ENCODE data around the gene DIAPH3. TPM values are rescaled to one million over a fixed set of nuclear protein-coding genes. Genes with fewer than 3 reads are reported as not detected.

The DIAPH3 gene
- total RNA-seq, 1 experiment from 2014 or later, result 33.9 TPM

- H3K27ac ChIP-seq, result no peak overlapping the region
- H3K4me1 ChIP-seq (replicated peaks), result no peaks in the 10 kb centered on the region
- H3K27me3 ChIP-seq (replicated peaks), result no peaks in the 10 kb centered on the region
- no peak for DNase-seq (ENCODE audit: low read depth in 1 of 2, low spot score in 2 of 2)
- H3K4me3 ChIP-seq, result no peak overlapping the region
- no peaks in the 10 kb centered on the region for H3K36me3 ChIP-seq
- H3K9me3 ChIP-seq (replicated peaks), result no peaks in the 10 kb centered on the region
Observed at GRCh38 chr13:59730026-59730425, 433.7 kb downstream of the DIAPH3 start.

GRCh38 chr13:59728896-59729545 is 434.7 kb downstream of the DIAPH3 start:
- H3K36me3 ChIP-seq, result no peaks in the 10 kb centered on the region
- H3K9me3 ChIP-seq (replicated peaks), result no peaks in the 10 kb centered on the region
- H3K4me1 ChIP-seq (replicated peaks), result no peaks in the 10 kb centered on the region
- H3K27ac ChIP-seq, result no peak overlapping the region
- H3K4me3 ChIP-seq, result no peak overlapping the region
- no peaks in the 10 kb centered on the region for H3K27me3 ChIP-seq (replicated peaks)
- DNase-seq (ENCODE audit: low read depth in 1 of 2, low spot score in 2 of 2), result no peak

- H3K4me3 ChIP-seq, result no peak overlapping the region
- H3K9me3 ChIP-seq (replicated peaks), result no peaks in the 10 kb centered on the region
- no peaks in the 10 kb centered on the region for H3K36me3 ChIP-seq
- H3K27me3 ChIP-seq (replicated peaks), result no peaks in the 10 kb centered on the region
- no peaks in the 10 kb centered on the region; the same call in 1 of the 2 replicates for H3K4me1 ChIP-seq (replicated peaks)
- no peak overlapping the region for H3K27ac ChIP-seq
- DNase-seq (ENCODE audit: low read depth in 1 of 2, low spot score in 2 of 2), result no peak
Observed at GRCh38 chr13:59721926-59722910, 441.5 kb downstream of the DIAPH3 start.

GRCh38 chr13:59715611-59716010 is 448.1 kb downstream of the DIAPH3 start:
- no peak overlapping the region for H3K27ac ChIP-seq
- no peaks in the 10 kb centered on the region for H3K27me3 ChIP-seq (replicated peaks)
- no peaks in the 10 kb centered on the region; the same call in 1 of the 2 replicates for H3K4me1 ChIP-seq (replicated peaks)
- H3K36me3 ChIP-seq, result no peaks in the 10 kb centered on the region
- H3K9me3 ChIP-seq (replicated peaks), result no peaks in the 10 kb centered on the region
- no peak for DNase-seq (ENCODE audit: low read depth in 1 of 2, low spot score in 2 of 2)
- no peak overlapping the region for H3K4me3 ChIP-seq

- H3K4me3 ChIP-seq, result no peak overlapping the region
- H3K27me3 ChIP-seq (replicated peaks), result no peaks in the 10 kb centered on the region
- H3K4me1 ChIP-seq (replicated peaks), result no peaks in the 10 kb centered on the region
- H3K27ac ChIP-seq, result no peak overlapping the region
- no peaks in the 10 kb centered on the region for H3K9me3 ChIP-seq (replicated peaks)
- no peaks in the 10 kb centered on the region for H3K36me3 ChIP-seq
- no peak for DNase-seq (ENCODE audit: low read depth in 1 of 2, low spot score in 2 of 2)
Observed at GRCh38 chr13:59710996-59711701, 452.6 kb downstream of the DIAPH3 start.

- no peak for DNase-seq (ENCODE audit: low read depth in 1 of 2, low spot score in 2 of 2)
- no peaks in the 10 kb centered on the region for H3K36me3 ChIP-seq
- H3K4me3 ChIP-seq, result no peak overlapping the region
- no peaks in the 10 kb centered on the region for H3K27me3 ChIP-seq (replicated peaks)
- H3K27ac ChIP-seq, result no peak overlapping the region
- no peaks in the 10 kb centered on the region for H3K9me3 ChIP-seq (replicated peaks)
- no peaks in the 10 kb centered on the region for H3K4me1 ChIP-seq (replicated peaks)
Observed at GRCh38 chr13:59710416-59710815, 453.3 kb downstream of the DIAPH3 start.

- no peak for DNase-seq (ENCODE audit: low read depth in 1 of 2, low spot score in 2 of 2)
- Histone ChIP-seq H3K27ac (no peak overlapping the region), H3K4me1 (replicated peaks) (no peaks in the 10 kb centered on the region), H3K36me3 (no peaks in the 10 kb centered on the region), H3K4me3 (no peak overlapping the region), H3K9me3 (replicated peaks) (no peaks in the 10 kb centered on the region), H3K27me3 (replicated peaks) (no peaks in the 10 kb centered on the region)
Observed at GRCh38 chr13:59706101-59706976, 457.4 kb downstream of the DIAPH3 start.

- H3K4me1 ChIP-seq (replicated peaks), result no peaks in the 10 kb centered on the region
- H3K27me3 ChIP-seq (replicated peaks), result no peaks in the 10 kb centered on the region
- no peak for DNase-seq (ENCODE audit: low read depth in 1 of 2, low spot score in 2 of 2)
- H3K36me3 ChIP-seq, result no peaks in the 10 kb centered on the region
- H3K27ac ChIP-seq, result no peak overlapping the region
- H3K9me3 ChIP-seq (replicated peaks), result no peaks in the 10 kb centered on the region
- no peak overlapping the region for H3K4me3 ChIP-seq
Observed at GRCh38 chr13:59702269-59702668, 461.5 kb downstream of the DIAPH3 start.

- Histone ChIP-seq H3K27ac (no peak overlapping the region), H3K27me3 (replicated peaks) (no peaks in the 10 kb centered on the region), H3K36me3 (no peaks in the 10 kb centered on the region), H3K9me3 (replicated peaks) (no peaks in the 10 kb centered on the region), H3K4me3 (no peak overlapping the region), H3K4me1 (replicated peaks) (no peaks in the 10 kb centered on the region)
- no peak for DNase-seq (ENCODE audit: low read depth in 1 of 2, low spot score in 2 of 2)
Observed at GRCh38 chr13:59701261-59701660, 462.5 kb downstream of the DIAPH3 start.

GRCh38 chr13:59700281-59700680 is 463.4 kb downstream of the DIAPH3 start:
- DNase-seq (ENCODE audit: low read depth in 1 of 2, low spot score in 2 of 2), result no peak
- no peaks in the 10 kb centered on the region for H3K4me1 ChIP-seq (replicated peaks)
- H3K36me3 ChIP-seq, result no peaks in the 10 kb centered on the region
- no peaks in the 10 kb centered on the region for H3K27me3 ChIP-seq (replicated peaks)
- H3K9me3 ChIP-seq (replicated peaks), result no peaks in the 10 kb centered on the region
- no peak overlapping the region for H3K4me3 ChIP-seq
- no peak overlapping the region for H3K27ac ChIP-seq

GRCh38 chr13:59696271-59696670 is 467.5 kb downstream of the DIAPH3 start:
- peaks cover 6% of the 10 kb centered on the region; the same call in 1 of the 2 replicates for H3K4me1 ChIP-seq (replicated peaks)
- no peak for DNase-seq (ENCODE audit: low read depth in 1 of 2, low spot score in 2 of 2)
- no peak overlapping the region for H3K27ac ChIP-seq
- H3K4me3 ChIP-seq, result no peak overlapping the region
- no peaks in the 10 kb centered on the region for H3K36me3 ChIP-seq
- no peaks in the 10 kb centered on the region for H3K9me3 ChIP-seq (replicated peaks)
- H3K27me3 ChIP-seq (replicated peaks), result no peaks in the 10 kb centered on the region

GRCh38 chr13:59691501-59692066 is 472.1 kb downstream of the DIAPH3 start:
- Histone ChIP-seq H3K4me3 (no peak overlapping the region), H3K9me3 (replicated peaks) (no peaks in the 10 kb centered on the region), H3K4me1 (replicated peaks) (peaks cover 6% of the 10 kb centered on the region; the same call in 1 of the 2 replicates), H3K36me3 (no peaks in the 10 kb centered on the region), H3K27me3 (replicated peaks) (no peaks in the 10 kb centered on the region), H3K27ac (no peak overlapping the region)
- DNase-seq (ENCODE audit: low read depth in 1 of 2, low spot score in 2 of 2), result peak in 1 of 2 experiments; percentile 6

Data from SJSA1 (cell line).